NCI-H2107 treated with DMSO at 0.1 percent for 48 hours (cell line): ENCODE results near the gene CHIC2.

ENCODE experiments used
- DNase-seq: peaks from one replicate; lab custom pipeline; 2025; ENCODE audit not compliant: unreplicated experiment; lab: John Stamatoyannopoulos, UW

The CHIC2 gene

GRCh38 chr4:54014666-54015160 is 49.7 kb downstream of the CHIC2 start:
- no peak for DNase-seq

GRCh38 chr4:54011201-54011600 is 53.2 kb downstream of the CHIC2 start:
- DNase-seq = no peak

- no peak for DNase-seq
Observed at GRCh38 chr4:54006755-54007154, 57.6 kb downstream of the CHIC2 start.

- DNase-seq = no peak
Observed at GRCh38 chr4:54005475-54005874, 58.9 kb downstream of the CHIC2 start.

GRCh38 chr4:54004463-54004862 is 59.9 kb downstream of the CHIC2 start:
- no peak for DNase-seq

- DNase-seq = no peak
Observed at GRCh38 chr4:54001668-54002365, 62.6 kb downstream of the CHIC2 start.

- no peak for DNase-seq
Observed at GRCh38 chr4:53997898-53998297, 66.5 kb downstream of the CHIC2 start.

GRCh38 chr4:53994382-53995102 is 69.9 kb downstream of the CHIC2 start:
- DNase-seq = no peak

GRCh38 chr4:53992785-53993184 is 71.6 kb downstream of the CHIC2 start:
- no peak for DNase-seq

GRCh38 chr4:53991821-53992220 is 72.6 kb downstream of the CHIC2 start:
- no peak for DNase-seq

- no peak for DNase-seq
Observed at GRCh38 chr4:53990641-53991040, 73.8 kb downstream of the CHIC2 start.

- no peak for DNase-seq
Observed at GRCh38 chr4:53987761-53988171, 76.6 kb downstream of the CHIC2 start.

- no peak for DNase-seq
Observed at GRCh38 chr4:53986062-53986461, 78.3 kb downstream of the CHIC2 start.

GRCh38 chr4:53981567-53981966 is 82.8 kb downstream of the CHIC2 start:
- DNase-seq = no peak

- no peak for DNase-seq
Observed at GRCh38 chr4:53981066-53981465, 83.3 kb downstream of the CHIC2 start.

- no peak for DNase-seq
Observed at GRCh38 chr4:53974561-53974960, 89.8 kb downstream of the CHIC2 start.

- no peak for DNase-seq
Observed at GRCh38 chr4:53967986-53968385, 96.4 kb downstream of the CHIC2 start.

- no peak for DNase-seq
Observed at GRCh38 chr4:53963781-53964180, 100.6 kb downstream of the CHIC2 start.

GRCh38 chr4:53963336-53963735 is 101.1 kb downstream of the CHIC2 start:
- DNase-seq = no peak

- DNase-seq = no peak
Observed at GRCh38 chr4:53962516-53963225, 101.7 kb downstream of the CHIC2 start.

- DNase-seq = no peak
Observed at GRCh38 chr4:53961351-53961750, 103.1 kb downstream of the CHIC2 start.

- no peak for DNase-seq
Observed at GRCh38 chr4:53960843-53961242, 103.6 kb downstream of the CHIC2 start.
